DOHH2 (cell line): Measurements from ENCODE around the gene ZBTB47.

Source experiments
- H3F3A ChIP-seq: fragments of 200-600 bp; sonication (generic), shearing (Covaris generic); 2 replicates; pipeline ENCODE4 v1.6.0; 2016; ENCODE audit warnings: antibody characterized with exemption, mild to moderate bottlenecking; ENCODE audit not compliant: control insufficient read depth, insufficient read depth
- H3K27ac ChIP-seq: fragments of 200-600 bp; sonication (generic); 2 replicates; pipeline ENCODE4 v1.5.1; 2014; ENCODE audit warnings: low read depth, mild to moderate bottlenecking, low read length, moderate library complexity
- H3K27me3 ChIP-seq: fragments of 200-600 bp; sonication (generic); 2 replicates; pipeline ENCODE4 v1.6.1; 2014; ENCODE audit warnings: mild to moderate bottlenecking, low read length, mixed read lengths; ENCODE audit not compliant: control insufficient read depth
- H3K36me3 ChIP-seq: fragments of 200-600 bp; sonication (generic); 2 replicates; pipeline ENCODE4 v1.6.1; 2014; ENCODE audit warnings: mild to moderate bottlenecking, low read length, moderate library complexity, mixed read lengths; ENCODE audit not compliant: control insufficient read depth
- H3K4me1 ChIP-seq: fragments of 200-600 bp; sonication (generic); 2 replicates; pipeline ENCODE4 v1.6.1; 2014; ENCODE audit warnings: mild to moderate bottlenecking, low read length, mixed read lengths; ENCODE audit not compliant: control insufficient read depth
- H3K4me2 ChIP-seq: fragments of 200-600 bp; sonication (generic); 2 replicates; pipeline ENCODE4 v1.6.0; 2014; ENCODE audit warnings: mild to moderate bottlenecking, low read length, moderate library complexity
- H3K4me3 ChIP-seq: fragments of 200-600 bp; sonication (generic); 2 replicates; pipeline ENCODE4 v1.5.1; 2014; ENCODE audit warnings: mild to moderate bottlenecking, low read length, mixed read lengths
- H3K79me2 ChIP-seq: fragments of 200-600 bp; sonication (generic); 2 replicates; pipeline ENCODE4 v1.6.1; 2014; ENCODE audit warnings: mild to moderate bottlenecking, low read length, mixed read lengths; ENCODE audit not compliant: control insufficient read depth
- H3K9me2 ChIP-seq: fragments of 200-600 bp; sonication (generic); replicated peaks from 2 replicates; pipeline ENCODE4 v1.6.1; 2014; ENCODE audit warnings: mild to moderate bottlenecking, low read length, mixed read lengths; ENCODE audit not compliant: control insufficient read depth
- H3K9me3 ChIP-seq: fragments of 200-600 bp; sonication (generic); 2 replicates; pipeline ENCODE4 v1.6.1; 2014; ENCODE audit warnings: antibody characterized with exemption, low read length, mixed read lengths; ENCODE audit not compliant: control insufficient read depth, insufficient read depth
- H4K20me1 ChIP-seq: fragments of 200-600 bp; sonication (generic); 2 replicates; pipeline ENCODE4 v1.6.0; 2014; ENCODE audit warnings: low read depth, mild to moderate bottlenecking, antibody characterized with exemption, low read length, moderate library complexity; ENCODE audit not compliant: control insufficient read depth, insufficient read depth
- CTCF ChIP-seq: fragments of 200-600 bp; sonication (generic); IDR thresholded peaks from one replicate; pipeline ENCODE4 v1.5.1; 2014; ENCODE audit warnings: antibody characterized with exemption, mild to moderate bottlenecking, low read depth, low read length; ENCODE audit not compliant: poor library complexity, severe bottlenecking
- EZH2phosphoT487 ChIP-seq: fragments of 200-600 bp; sonication (generic); IDR thresholded peaks from 2 replicates; pipeline ENCODE4 v1.6.1; 2017; ENCODE audit warnings: borderline replicate concordance, mild to moderate bottlenecking, antibody characterized with exemption, low read length, moderate library complexity, mixed read lengths

ZBTB47 gene

GRCh38 chr3:42655980-42656679 lies 2.6 kb downstream of the ZBTB47 start:
- H3K4me1 ChIP-seq, result peaks cover 13% of the 10 kb centered on the region
- H3K79me2 ChIP-seq, result no peaks in the 10 kb centered on the region
- H3K36me3 ChIP-seq, result no peaks in the 10 kb centered on the region
- no peak for TF ChIP-seq EZH2phosphoT487
- TF ChIP-seq CTCF, result no peak
- no peaks in the 10 kb centered on the region for H3K9me3 ChIP-seq
- peaks cover 15% of the 10 kb centered on the region for H3K27me3 ChIP-seq
- H3K27ac ChIP-seq, result no peak overlapping the region
- no peaks in the 10 kb centered on the region for H3F3A ChIP-seq
- no peak overlapping the region for H3K4me3 ChIP-seq
- H3K9me2 ChIP-seq, result no peaks in the 10 kb centered on the region
- H3K4me2 ChIP-seq, result no peak overlapping the region
- H4K20me1 ChIP-seq, result no peaks in the 10 kb centered on the region

- Histone ChIP-seq H4K20me1 (no peaks in the 10 kb centered on the region), H3K4me3 (no peak overlapping the region), H3K27ac (no peak overlapping the region), H3K27me3 (peaks cover 15% of the 10 kb centered on the region), H3F3A (no peaks in the 10 kb centered on the region), H3K9me2 (no peaks in the 10 kb centered on the region), H3K4me1 (peaks cover 13% of the 10 kb centered on the region), H3K4me2 (no peak overlapping the region), H3K9me3 (no peaks in the 10 kb centered on the region), H3K79me2 (no peaks in the 10 kb centered on the region), H3K36me3 (no peaks in the 10 kb centered on the region)
- TF ChIP-seq CTCF (no peak), EZH2phosphoT487 (no peak)
These were observed 3.4 kb downstream of the ZBTB47 start for GRCh38 chr3:42656680-42657610.

GRCh38 chr3:42657675-42658074 lies 4.2 kb downstream of the ZBTB47 start:
- H3K36me3 ChIP-seq, result no peaks in the 10 kb centered on the region
- H3F3A ChIP-seq, result no peaks in the 10 kb centered on the region
- no peak overlapping the region for H3K27ac ChIP-seq
- H3K9me3 ChIP-seq, result no peaks in the 10 kb centered on the region
- H3K79me2 ChIP-seq, result no peaks in the 10 kb centered on the region
- H3K4me2 ChIP-seq, result no peak overlapping the region
- no peaks in the 10 kb centered on the region for H4K20me1 ChIP-seq
- H3K9me2 ChIP-seq, result no peaks in the 10 kb centered on the region
- TF ChIP-seq CTCF (no peak), EZH2phosphoT487 (no peak)
- peaks cover 15% of the 10 kb centered on the region for H3K27me3 ChIP-seq
- peaks cover 8% of the 10 kb centered on the region for H3K4me1 ChIP-seq
- H3K4me3 ChIP-seq, result no peak overlapping the region
